ENCODE data around the gene PPFIBP2.

The PPFIBP2 gene

GRCh38 chr11:7528514-7529049 is 14.8 kb downstream of the PPFIBP2 start:
- no peak for DNase-seq

GRCh38 chr11:7530013-7530640 is 16.3 kb downstream of the PPFIBP2 start:
- no peak for DNase-seq

GRCh38 chr11:7531011-7531410 is 17.2 kb downstream of the PPFIBP2 start:
- no peak for DNase-seq

- DNase-seq: no peak
Observed at GRCh38 chr11:7532405-7533145, 18.8 kb downstream of the PPFIBP2 start.

GRCh38 chr11:7533199-7534041 is 19.6 kb downstream of the PPFIBP2 start:
- no peak for DNase-seq

- no peak for DNase-seq
Observed at GRCh38 chr11:7534042-7534378, 20.2 kb downstream of the PPFIBP2 start.

- DNase-seq: no peak
Observed at GRCh38 chr11:7536100-7536499, 22.3 kb downstream of the PPFIBP2 start.

GRCh38 chr11:7537265-7537664 is 23.5 kb downstream of the PPFIBP2 start:
- no peak for DNase-seq

GRCh38 chr11:7538031-7538430 is 24.2 kb downstream of the PPFIBP2 start:
- DNase-seq: no peak

GRCh38 chr11:7538466-7539454 is 25.0 kb downstream of the PPFIBP2 start:
- DNase-seq: no peak

- no peak for DNase-seq
Observed at GRCh38 chr11:7540830-7541555, 27.2 kb downstream of the PPFIBP2 start.

GRCh38 chr11:7543302-7543701 is 29.5 kb downstream of the PPFIBP2 start:
- no peak for DNase-seq

- DNase-seq: no peak
Observed at GRCh38 chr11:7544021-7544420, 30.2 kb downstream of the PPFIBP2 start.

- no peak for DNase-seq
Observed at GRCh38 chr11:7545611-7546010, 31.8 kb downstream of the PPFIBP2 start.

- no peak for DNase-seq
Observed at GRCh38 chr11:7546324-7546791, 32.6 kb downstream of the PPFIBP2 start.

- no peak for DNase-seq
Observed at GRCh38 chr11:7547687-7548086, 33.9 kb downstream of the PPFIBP2 start.

- no peak for DNase-seq
Observed at GRCh38 chr11:7548659-7549274, 35.0 kb downstream of the PPFIBP2 start.

GRCh38 chr11:7549681-7550080 is 35.9 kb downstream of the PPFIBP2 start:
- DNase-seq: no peak

GRCh38 chr11:7551571-7551970 is 37.8 kb downstream of the PPFIBP2 start:
- peak; percentile 71 for DNase-seq

- no peak for DNase-seq
Observed at GRCh38 chr11:7552666-7553065, 38.9 kb downstream of the PPFIBP2 start.

All from fibroblast of skin of right quadriceps (primary cell).